DND-41 (cell line): Measurements from ENCODE around the gene ARHGAP28.

Experiments used
- ATAC-seq: fragments of 200-7000 bp; cut with Tn5 transposase; 3 replicates; pipeline ENCODE4 v1.9.1; 2021; ENCODE audit warnings: low read depth; ENCODE audit not compliant: insufficient read depth
- DNase-seq: peaks from one replicate; pipeline ENCODE4 v3.0.0-alpha.2; 2020
- H2AFZ ChIP-seq: 2 replicates; pipeline ENCODE4 v1.6.0; 2012; ENCODE audit warnings: low read depth, low read length
- H3K27ac ChIP-seq: 2 replicates; pipeline ENCODE4 v1.5.1; 2012; ENCODE audit warnings: low read length, inconsistent platforms
- H3K27me3 ChIP-seq: fragments of 200-600 bp; sonication (generic); 2 replicates; pipeline ENCODE4 v1.6.0; 2012; ENCODE audit warnings: low read length, mild to moderate bottlenecking, inconsistent platforms; ENCODE audit not compliant: insufficient read depth, poor library complexity
- H3K36me3 ChIP-seq: 2 replicates; pipeline ENCODE4 v1.5.1; 2012; ENCODE audit warnings: low read length, inconsistent platforms; ENCODE audit not compliant: insufficient read depth
- H3K4me1 ChIP-seq: 2 replicates; pipeline ENCODE4 v1.5.1; 2012; ENCODE audit warnings: mild to moderate bottlenecking, low read length; ENCODE audit not compliant: insufficient read depth
- H3K4me2 ChIP-seq: 2 replicates; pipeline ENCODE4 v1.6.0; 2012; ENCODE audit warnings: mild to moderate bottlenecking, moderate library complexity, low read length, inconsistent platforms; ENCODE audit not compliant: insufficient read depth
- H3K4me3 ChIP-seq, 2 experiments: fragments of 200-600 bp in 1 of 2; shearing (Covaris generic) in 1 of 2; 2 replicates each; pipeline ENCODE4 v1.5.1; 2012 to 2016; ENCODE audit warnings: inconsistent platforms in 2 of 2, low read length in 2 of 2, mild to moderate bottlenecking in 2 of 2, low read depth in 1 of 2, moderate library complexity in 1 of 2
- H3K79me2 ChIP-seq: 2 replicates; pipeline ENCODE4 v1.6.0; 2012; ENCODE audit warnings: low read length, inconsistent platforms; ENCODE audit not compliant: insufficient read depth
- H3K9ac ChIP-seq: 2 replicates; pipeline ENCODE4 v1.6.0; 2012; ENCODE audit warnings: low read depth, mild to moderate bottlenecking, inconsistent platforms, low read length, moderate library complexity
- H3K9me3 ChIP-seq: 2 replicates; pipeline ENCODE4 v1.5.1; 2012; ENCODE audit warnings: low read length, moderate library complexity, mild to moderate bottlenecking, inconsistent platforms; ENCODE audit not compliant: insufficient read depth, severe bottlenecking
- H4K20me1 ChIP-seq: 2 replicates; pipeline ENCODE4 v1.6.0; 2012; ENCODE audit warnings: low read length; ENCODE audit not compliant: insufficient read depth
- CTCF ChIP-seq: IDR thresholded peaks from 2 replicates; pipeline ENCODE4 v1.5.1; 2012; ENCODE audit warnings: borderline replicate concordance, low read length, moderate library complexity, mild to moderate bottlenecking; ENCODE audit not compliant: poor library complexity, severe bottlenecking; ENCODE audit errors: extremely low read depth
- EZH2 ChIP-seq: IDR thresholded peaks from 3 replicates; pipeline ENCODE4 v1.6.1; 2012; ENCODE audit warnings: borderline replicate concordance, low read depth, mild to moderate bottlenecking, moderate library complexity, low read length, inconsistent platforms; ENCODE audit not compliant: severe bottlenecking

The ARHGAP28 gene

DNA sequence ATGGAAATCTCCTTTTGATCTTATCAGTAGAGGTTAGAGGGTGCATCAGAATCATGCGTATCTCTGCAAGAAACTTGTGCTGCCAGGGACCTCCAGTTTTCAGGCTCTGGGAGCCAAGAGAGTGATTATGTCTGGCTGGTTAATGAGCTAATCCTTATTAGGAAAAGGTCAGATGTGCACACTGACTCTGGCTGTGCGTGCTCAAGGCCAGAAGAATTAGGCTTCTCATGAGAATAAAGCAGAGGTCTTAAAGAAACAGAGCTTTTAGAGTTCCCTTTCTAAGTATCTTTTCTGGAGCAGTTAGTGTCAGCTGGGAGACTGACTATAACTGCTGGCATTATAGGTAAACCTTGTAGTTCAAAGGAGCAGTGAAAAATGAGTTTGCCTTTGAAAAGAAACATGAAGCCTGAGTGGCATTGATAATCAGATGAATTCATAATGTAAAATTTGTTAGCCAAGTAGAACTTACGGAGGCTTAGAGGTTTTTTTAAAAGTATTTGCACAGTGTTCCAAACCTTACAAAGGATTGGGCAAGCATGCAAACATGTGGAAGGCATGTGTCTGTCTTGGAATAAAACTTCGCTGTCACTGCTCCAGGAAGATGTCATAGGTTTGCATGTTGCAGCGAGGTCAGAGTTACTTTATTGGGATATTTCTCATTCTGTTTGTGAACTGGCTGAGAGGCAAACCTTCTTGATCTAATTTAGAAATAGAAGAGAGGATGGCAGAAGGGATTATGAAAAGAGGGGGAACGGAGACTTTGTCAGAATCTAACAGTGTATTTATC, 151.7 kb downstream of the ARHGAP28 start:
- no peak for DNase-seq
- Histone ChIP-seq H3K9me3 (no peaks in the 10 kb centered on the region), H3K79me2 (no peaks in the 10 kb centered on the region), H2AFZ (no peak overlapping the region), H3K9ac (no peak overlapping the region), H4K20me1 (no peaks in the 10 kb centered on the region), H3K4me3 (no peak overlapping the region), H3K27me3 (no peaks in the 10 kb centered on the region), H3K27ac (no peak overlapping the region), H3K4me2 (no peak overlapping the region), H3K36me3 (no peaks in the 10 kb centered on the region), H3K4me1 (no peaks in the 10 kb centered on the region)
- no peak for TF ChIP-seq CTCF
- no peak for TF ChIP-seq EZH2
- no peak for ATAC-seq

- H2AFZ ChIP-seq, result no peak overlapping the region
- no peak for ATAC-seq
These were observed 152.9 kb downstream of the ARHGAP28 start for GRCh38 chr18:6882401-6882800.

GRCh38 chr18:6885006-6885481, 155.5 kb downstream of the ARHGAP28 start:
- Histone ChIP-seq H3K4me2 (no peak overlapping the region), H3K4me3 (no peak overlapping the region), H3K36me3 (no peaks in the 10 kb centered on the region), H3K27me3 (no peaks in the 10 kb centered on the region), H3K27ac (no peak overlapping the region), H3K4me1 (no peaks in the 10 kb centered on the region), H3K9ac (no peak overlapping the region), H4K20me1 (no peaks in the 10 kb centered on the region), H3K79me2 (no peaks in the 10 kb centered on the region), H3K9me3 (no peaks in the 10 kb centered on the region), H2AFZ (no peak overlapping the region)
- no peak for ATAC-seq
- no peak for DNase-seq
- no peak for TF ChIP-seq EZH2
- no peak for TF ChIP-seq CTCF

More at GRCh38 chr18:6882401-6882800, 152.9 kb downstream of the ARHGAP28 start:
- H3K9me3 ChIP-seq, result no peaks in the 10 kb centered on the region
- no peaks in the 10 kb centered on the region for H4K20me1 ChIP-seq
- DNase-seq, result no peak
- H3K36me3 ChIP-seq, result no peaks in the 10 kb centered on the region
- no peaks in the 10 kb centered on the region for H3K79me2 ChIP-seq
- TF ChIP-seq EZH2 (no peak), CTCF (no peak)
- no peak overlapping the region for H3K4me2 ChIP-seq
- H3K27ac ChIP-seq, result no peak overlapping the region
- H3K27me3 ChIP-seq, result no peaks in the 10 kb centered on the region
- no peaks in the 10 kb centered on the region for H3K4me1 ChIP-seq
- H3K4me3 ChIP-seq, result no peak overlapping the region
- H3K9ac ChIP-seq, result no peak overlapping the region
